Cortex of kidney (tissue), 1 donor: ENCODE data around the gene DCLK2.

Experiments used
- DNase-seq: peaks from one replicate; lab custom pipeline; 2025; lab: John Stamatoyannopoulos, UW

DCLK2 gene

GRCh38 chr4:150078041-150078578 lies at the start of gene DCLK2:
Gene DCLK2, plus strand, starts transcription at chr4:150078445. Its CDS starts 583 bp downstream, at chr4:150079028.
- DNase-seq, result no peak

DNA sequence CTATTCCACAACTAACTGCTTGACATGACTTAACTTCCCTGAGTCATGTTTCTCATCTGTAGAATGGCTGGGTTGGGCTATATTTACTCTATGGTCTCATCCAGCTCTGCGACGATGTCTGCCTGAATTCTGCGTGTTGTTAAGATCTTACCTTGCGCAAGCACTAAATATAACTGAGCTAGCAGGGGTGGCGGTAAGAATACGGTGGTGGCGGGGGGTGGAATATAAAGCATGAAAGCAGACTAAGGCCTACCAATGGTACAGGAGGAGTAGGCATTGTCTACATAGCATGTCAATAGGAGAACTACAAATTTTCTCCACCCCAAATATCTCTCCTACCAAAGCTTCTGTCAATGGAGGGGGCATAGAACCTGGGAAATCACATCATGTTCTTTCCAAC lies 45.7 kb upstream of the DCLK2 start:
- no peak for DNase-seq

- DNase-seq, result no peak
These were observed 45.2 kb upstream of the DCLK2 start for GRCh38 chr4:150033081-150033480.

DNA sequence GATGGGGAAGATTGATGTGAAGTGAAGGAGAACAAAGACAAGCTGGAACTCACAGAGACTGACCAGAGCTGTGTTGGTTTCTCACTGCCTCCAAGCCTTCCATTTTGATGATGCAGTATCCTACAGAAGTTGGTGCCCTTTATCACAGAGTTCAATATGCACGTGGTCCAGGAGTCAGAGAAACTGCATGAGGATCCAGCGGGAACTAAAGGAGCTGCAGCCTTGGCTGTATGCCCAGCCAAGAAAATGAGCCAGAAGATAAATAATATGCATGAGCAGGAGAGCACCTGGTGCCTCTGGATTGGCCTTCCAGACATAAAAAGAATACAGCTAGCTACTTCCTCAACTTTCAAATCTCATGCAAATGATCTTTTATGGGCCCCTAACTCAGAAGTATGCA lies 44.3 kb upstream of the DCLK2 start:
- DNase-seq, result no peak

DNA sequence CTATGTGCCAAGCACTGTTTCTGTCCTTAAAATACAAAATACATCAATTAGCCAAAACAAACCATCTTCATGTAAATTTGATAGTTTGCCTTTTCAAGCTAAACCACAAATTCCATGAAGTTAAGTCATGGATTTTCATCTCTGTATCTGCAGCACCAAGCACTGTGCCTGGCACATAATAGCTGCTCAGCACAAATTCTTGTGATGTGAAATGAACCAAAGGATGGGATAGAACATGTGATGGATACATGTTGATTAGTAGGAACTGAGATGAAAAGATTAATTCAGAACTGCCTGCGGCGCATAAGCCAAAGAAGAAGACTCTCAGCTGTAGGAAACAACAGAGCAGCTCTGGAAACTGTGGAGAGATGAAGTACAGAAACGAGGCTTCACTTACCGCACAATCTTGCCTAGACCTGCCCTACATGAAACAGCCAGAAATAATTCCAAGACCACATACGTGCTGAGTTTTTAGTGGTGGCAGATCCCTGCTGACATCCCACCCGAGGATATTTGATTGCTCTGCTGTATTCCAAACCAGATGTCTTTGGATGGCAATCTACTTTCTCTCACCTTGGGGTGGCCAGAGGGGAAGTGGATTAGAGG lies 40.9 kb upstream of the DCLK2 start:
- DNase-seq, result no peak

DNA sequence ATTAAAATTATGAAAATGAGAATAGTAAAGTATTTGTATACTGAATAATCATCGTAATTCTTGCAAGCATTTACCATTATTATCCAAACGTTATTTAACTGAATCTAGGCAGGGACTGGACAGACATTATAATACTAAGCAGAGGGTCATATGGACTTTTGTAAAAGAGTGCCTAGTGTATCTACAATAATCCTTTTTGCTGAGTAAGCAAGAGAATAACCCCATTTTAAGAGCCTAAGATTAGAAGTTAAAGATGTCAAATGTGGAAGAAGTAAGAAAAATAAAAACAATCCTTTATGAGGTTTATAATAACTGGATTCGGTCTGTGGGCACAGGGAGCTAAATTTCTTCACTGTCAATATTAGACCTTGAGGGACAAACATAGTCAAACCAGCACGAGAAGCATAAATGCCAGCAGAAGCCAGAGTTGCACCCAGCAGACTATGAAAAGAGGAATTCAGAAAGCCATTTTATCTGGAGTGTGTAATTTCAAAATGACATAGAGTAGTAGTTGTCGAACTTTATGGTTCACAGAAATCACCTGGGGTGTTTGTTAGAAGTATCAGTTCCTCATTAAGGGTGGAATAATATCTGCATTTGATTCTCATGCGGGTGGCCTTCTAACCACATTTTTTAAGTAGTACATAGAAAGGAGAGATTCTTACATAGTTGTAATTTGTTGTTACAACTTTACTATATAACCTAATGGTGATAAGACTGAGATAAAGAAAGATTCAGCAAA lies 39.7 kb upstream of the DCLK2 start:
- no peak for DNase-seq

DNA sequence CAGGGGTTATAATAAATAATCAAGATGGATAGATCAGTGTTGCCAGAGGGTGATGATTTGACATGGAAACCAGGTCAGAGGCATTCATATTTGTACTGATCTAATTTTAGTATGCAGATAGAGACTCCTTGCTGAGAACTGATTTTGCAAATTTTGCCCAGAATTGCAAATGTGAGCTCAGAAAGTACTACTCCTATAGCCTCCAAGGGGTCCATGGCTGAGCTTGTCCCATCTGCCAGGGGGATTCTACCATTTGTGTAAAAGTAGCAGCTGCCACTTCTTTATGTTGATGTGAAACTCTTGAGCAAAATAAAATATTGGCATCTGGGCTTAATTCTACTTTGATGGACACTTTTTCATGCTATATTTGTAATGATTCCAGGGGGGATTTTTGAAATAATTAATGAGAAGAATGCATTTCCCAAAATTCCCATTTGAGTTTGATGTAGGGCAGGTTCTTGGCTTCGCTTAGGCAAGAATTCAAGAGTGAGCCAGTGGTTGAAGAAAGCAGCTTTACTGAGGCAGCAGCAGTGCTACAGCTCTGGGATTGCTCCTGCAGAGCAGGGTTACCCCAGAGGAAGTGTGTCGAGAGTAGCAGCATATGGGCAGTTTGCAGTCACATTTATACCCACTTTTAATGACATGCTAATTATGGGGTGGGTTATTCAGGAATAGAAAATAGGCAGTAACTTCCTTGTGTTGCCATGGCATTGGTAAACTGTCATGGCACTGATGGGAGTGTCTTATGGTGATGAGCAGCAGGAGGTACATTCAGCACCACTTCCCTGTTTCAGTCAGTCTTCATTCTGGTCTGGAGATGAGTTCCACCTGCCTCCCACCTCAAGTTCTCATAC lies 38.7 kb upstream of the DCLK2 start:
- DNase-seq, result no peak

- DNase-seq, result no peak
These were observed 33.7 kb upstream of the DCLK2 start for GRCh38 chr4:150044517-150044916.

DNA sequence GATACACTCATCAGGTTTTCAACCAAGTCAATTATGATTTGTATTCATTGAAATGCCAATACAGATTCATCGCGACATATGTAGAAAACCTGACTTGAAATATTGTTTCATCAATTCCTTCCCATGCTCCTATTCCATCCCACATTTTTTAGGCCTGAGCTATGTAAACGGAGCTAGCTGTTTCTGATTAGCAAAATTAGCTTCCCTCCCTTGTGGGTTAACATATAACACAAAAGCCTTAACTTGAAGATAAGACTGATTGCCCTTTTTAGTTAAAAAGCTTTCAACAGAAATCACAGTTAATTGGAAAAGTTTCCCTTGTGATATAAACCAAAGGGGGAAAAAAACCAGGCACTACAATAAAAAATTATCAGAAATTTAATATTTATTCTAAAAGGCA lies 32.8 kb upstream of the DCLK2 start:
- no peak for DNase-seq

DNA sequence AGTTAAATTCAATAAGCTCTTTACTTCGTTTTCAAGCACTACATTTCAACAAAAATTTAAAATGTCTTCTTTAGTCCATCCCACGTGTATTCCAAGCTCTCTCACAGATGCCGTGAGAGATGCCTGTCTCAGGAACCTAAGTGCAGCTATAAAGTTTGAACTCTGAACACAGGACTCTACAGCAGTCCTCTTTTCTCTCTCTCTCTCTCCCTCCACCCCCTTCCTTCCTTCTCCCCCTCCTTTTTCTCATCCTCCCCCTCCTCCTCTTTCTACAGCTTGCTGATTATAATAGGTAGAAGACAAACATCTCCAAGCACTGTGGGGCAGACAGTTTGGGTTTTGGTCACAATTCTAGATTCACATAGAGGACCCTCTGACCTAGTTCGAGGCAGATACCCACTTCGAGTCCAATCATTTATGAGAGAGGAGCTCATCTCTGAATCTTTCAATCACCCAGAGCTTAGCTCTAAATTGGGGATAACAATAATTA lies 31.5 kb upstream of the DCLK2 start:
- DNase-seq, result no peak

GRCh38 chr4:150047546-150047945 lies 30.7 kb upstream of the DCLK2 start:
- no peak for DNase-seq

- no peak for DNase-seq
These were observed 28.6 kb upstream of the DCLK2 start for GRCh38 chr4:150049682-150050081.

DNA sequence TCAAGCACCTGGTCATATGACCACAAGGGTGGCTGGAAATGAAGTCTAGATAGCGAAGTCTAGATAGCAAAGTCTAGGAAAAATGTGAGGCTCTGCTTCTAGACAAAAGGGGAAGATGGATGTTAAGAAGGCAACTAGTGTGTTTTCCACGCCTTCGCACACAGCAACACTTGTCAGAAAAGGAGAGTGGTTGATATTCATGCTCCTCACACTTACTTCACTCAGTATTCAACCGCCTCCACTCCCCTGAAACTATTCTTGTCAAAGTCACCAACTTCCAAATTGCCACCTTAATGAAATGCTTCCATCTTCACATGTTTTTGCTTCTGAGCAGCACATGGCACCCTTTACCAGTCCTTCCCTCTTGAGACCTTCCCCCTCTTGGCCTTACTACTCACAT lies 27.7 kb upstream of the DCLK2 start:
- no peak for DNase-seq

GRCh38 chr4:150051111-150051510 lies 27.1 kb upstream of the DCLK2 start:
- DNase-seq, result no peak

DNA sequence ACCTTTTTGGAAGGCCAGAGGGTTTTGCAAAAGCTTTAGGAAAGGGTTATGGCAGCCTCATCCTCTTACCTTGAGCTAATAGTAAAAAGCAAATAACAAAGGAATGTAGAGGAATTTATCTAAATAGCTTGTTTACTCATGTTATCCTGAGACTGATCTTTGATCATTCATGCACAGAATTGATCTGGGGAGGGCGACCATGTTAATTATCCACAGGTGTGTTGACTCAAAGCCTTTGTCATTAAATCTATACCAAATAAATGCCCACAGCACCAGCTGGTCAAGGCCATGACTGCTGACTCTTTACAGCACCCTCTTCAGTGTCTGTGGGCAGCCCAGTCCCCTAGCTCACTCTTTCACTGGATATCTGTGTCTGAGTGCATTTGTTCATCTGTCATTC lies 22.8 kb upstream of the DCLK2 start:
- DNase-seq, result no peak

- DNase-seq, result no peak
These were observed 21.7 kb upstream of the DCLK2 start for GRCh38 chr4:150056569-150056968.

GRCh38 chr4:150061086-150061776 lies 17.0 kb upstream of the DCLK2 start:
- no peak for DNase-seq

DNA sequence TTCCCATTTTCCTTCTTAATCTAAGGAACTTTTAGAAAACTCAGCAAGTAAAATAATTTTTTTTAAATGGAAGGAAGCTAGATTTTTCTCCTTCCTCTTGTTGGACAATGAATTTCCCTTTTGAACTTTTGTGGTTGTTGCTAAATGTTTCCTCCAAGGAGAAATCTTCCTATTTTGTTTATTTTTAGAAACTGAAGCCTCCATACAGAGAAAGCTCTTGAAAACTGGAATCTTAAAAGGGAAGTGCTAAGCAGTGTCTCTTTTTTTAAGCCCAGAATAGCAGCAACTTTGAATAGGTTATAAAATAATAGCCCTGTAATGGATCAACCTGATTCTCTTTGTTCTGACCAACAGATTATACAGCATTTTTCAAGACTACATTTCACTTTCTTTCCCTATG lies 15.1 kb upstream of the DCLK2 start:
- no peak for DNase-seq

GRCh38 chr4:150065740-150066139 lies 12.5 kb upstream of the DCLK2 start:
- no peak for DNase-seq

DNA sequence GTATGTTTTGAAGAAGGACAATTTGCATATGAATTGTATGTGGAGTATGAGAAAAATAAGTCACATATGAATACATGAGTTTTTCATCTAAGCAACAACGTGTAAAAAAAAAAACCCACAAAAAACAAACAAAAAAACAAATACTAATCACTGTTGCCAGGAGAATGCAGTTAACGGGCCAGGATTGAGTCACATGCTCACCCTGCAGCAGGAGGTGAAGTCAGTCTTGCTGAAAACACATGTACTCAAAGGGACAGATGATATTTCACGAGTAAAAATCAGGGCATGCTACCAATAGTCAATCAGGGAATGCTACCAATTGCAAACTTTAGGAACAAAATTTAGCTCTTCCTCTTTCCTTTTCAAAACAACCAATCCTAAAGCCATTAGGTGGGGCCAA lies 10.4 kb upstream of the DCLK2 start:
- DNase-seq, result no peak

DNA sequence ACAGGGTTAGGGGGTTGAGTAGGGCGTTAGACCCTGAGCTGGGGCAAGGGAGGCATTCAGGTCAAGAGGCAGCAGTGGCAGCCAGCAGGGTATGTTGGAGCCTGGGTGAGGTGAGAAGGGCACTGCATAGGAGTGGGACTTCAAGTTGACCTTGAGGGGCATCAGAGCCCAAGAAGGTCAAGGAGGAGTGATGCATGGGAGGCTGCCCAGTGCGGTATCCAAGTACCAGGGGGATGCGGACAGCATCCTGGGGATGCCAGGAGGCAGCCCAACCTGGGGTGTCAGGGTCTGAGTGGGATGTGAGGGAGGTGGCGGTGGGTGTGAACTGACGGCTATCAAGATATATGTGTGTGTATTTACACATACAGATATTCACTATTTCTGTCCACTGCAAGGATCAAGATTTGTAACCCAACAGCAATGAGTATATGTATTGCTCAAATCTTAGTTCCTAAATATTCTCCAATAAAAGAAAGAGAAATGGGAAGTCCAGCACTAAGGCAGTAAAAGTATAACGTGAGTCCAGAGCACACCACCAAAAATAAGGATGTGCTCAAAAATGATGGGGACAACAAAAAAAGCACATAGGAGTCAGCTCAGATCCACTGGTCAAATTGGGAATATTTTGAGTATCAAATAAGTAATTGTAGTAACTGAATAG lies 9.8 kb upstream of the DCLK2 start:
- no peak for DNase-seq
